Endothelial cell of umbilical vein (primary cell): ENCODE measurements around the gene IL17REL. TPM values are rescaled to one million over a fixed set of nuclear protein-coding genes. Genes with fewer than 3 reads are reported as not detected.

Experiments used
- BruUV-seq: library from RNA; stranded (reverse); fragments of 400-500 nt; replicated peaks from 2 replicates; lab custom pipeline; 2021; lab: Mats Ljungman, UMichigan
- CTCF ChIA-PET: fragments of 300-600, 350-600 bp; sonication (Branson Sonifier 250); formaldehyde crosslinking; loops from one replicate; lab custom pipeline; 2021; ENCODE audit warnings: antibody characterized with exemption, inconsistent platforms; lab: Charles Lee
- POLR2A ChIA-PET: fragments of 300-600, 350-600 bp; sonication (Branson Sonifier 250); formaldehyde crosslinking; loops from one replicate; lab custom pipeline; 2021; ENCODE audit warnings: antibody characterized with exemption, inconsistent platforms; lab: Charles Lee
- DNase-seq: peaks from one replicate; pipeline ENCODE4 v3.0.0-alpha.2; 2011; ENCODE audit warnings: low read depth, low spot score
- FAIRE-seq: peaks from 2 replicates; lab custom pipeline; 2011; peaks lifted over from hg19 to GRCh38; lab: Jason Lieb, UNC
- H2AFZ ChIP-seq: 2 replicates; pipeline ENCODE4 v1.6.0; 2012; ENCODE audit warnings: low read depth, low read length, control low read depth, inconsistent platforms
- H3K27ac ChIP-seq: 2 replicates; pipeline ENCODE4 v1.5.1; 2011; ENCODE audit warnings: low read depth, mild to moderate bottlenecking, control low read depth, low read length, moderate library complexity; ENCODE audit not compliant: insufficient read depth
- H3K27me3 ChIP-seq, 2 experiments: 2 replicates each; pipeline versions ENCODE4 v1.6.0 to v1.6.1; 2011; ENCODE audit warnings: low read length in 2 of 2, mixed read lengths in 1 of 2; ENCODE audit not compliant: control insufficient read depth in 2 of 2, insufficient read depth in 2 of 2
- H3K36me3 ChIP-seq, 2 experiments: 2 replicates in 1 of 2; 3 replicates in 1 of 2; pipeline ENCODE4 v1.5.1; 2011; ENCODE audit warnings: low read length in 2 of 2, mild to moderate bottlenecking in 1 of 2, moderate library complexity in 1 of 2; ENCODE audit not compliant: control insufficient read depth in 2 of 2, insufficient read depth in 2 of 2; ENCODE audit errors: extremely low read depth in 1 of 2
- H3K4me1 ChIP-seq: 3 replicates; pipeline ENCODE4 v1.5.1; 2011; ENCODE audit warnings: mild to moderate bottlenecking, low read length; ENCODE audit not compliant: control insufficient read depth, insufficient read depth; ENCODE audit errors: extremely low read depth
- H3K4me2 ChIP-seq: 2 replicates; pipeline ENCODE4 v1.6.1; 2011; ENCODE audit warnings: low read length, control low read depth, mixed read lengths; ENCODE audit not compliant: insufficient read depth
- H3K4me3 ChIP-seq, 3 experiments: fragments of 200-600 bp in 1 of 3; sonication (generic), shearing (Covaris generic) in 1 of 3; replicated peaks in 1 of 3; 2 replicates each; pipeline ENCODE4 v1.5.1; 2011 to 2016; ENCODE audit warnings: control low read depth in 3 of 3, low read length in 3 of 3, mild to moderate bottlenecking in 2 of 3, inconsistent platforms in 1 of 3, low read depth in 1 of 3, moderate library complexity in 1 of 3; ENCODE audit not compliant: insufficient read depth in 1 of 3
- H3K79me2 ChIP-seq: 2 replicates; pipeline ENCODE4 v1.6.0; 2012; ENCODE audit warnings: low read length, inconsistent platforms; ENCODE audit not compliant: control insufficient read depth, insufficient read depth
- H3K9ac ChIP-seq: replicated peaks from 2 replicates; pipeline ENCODE3; 2011; ENCODE audit warnings: low read length, control low read depth; ENCODE audit not compliant: insufficient read depth; ENCODE audit errors: extremely low read depth
- H3K9me1 ChIP-seq: replicated peaks from 3 replicates; pipeline ENCODE4 v1.6.0; 2011; ENCODE audit warnings: mild to moderate bottlenecking, low read length; ENCODE audit not compliant: control insufficient read depth, insufficient read depth; ENCODE audit errors: extremely low read depth
- H3K9me3 ChIP-seq: replicated peaks from 2 replicates; pipeline ENCODE4 v1.5.1; 2012; ENCODE audit warnings: low read length, inconsistent platforms; ENCODE audit not compliant: control insufficient read depth, insufficient read depth
- H4K20me1 ChIP-seq: replicated peaks from 2 replicates; pipeline ENCODE3; 2011; ENCODE audit warnings: mild to moderate bottlenecking, low read length; ENCODE audit not compliant: control insufficient read depth, insufficient read depth; ENCODE audit errors: extremely low read depth
- CTCF ChIP-seq, 2 donors: IDR thresholded peaks; 1 replicate in 1 of 2; 2 replicates in 1 of 2; pipeline ENCODE4 v1.5.1; 2011; ENCODE audit warnings: low read length in 2 of 2, mild to moderate bottlenecking in 2 of 2, moderate library complexity in 2 of 2, control low read depth in 1 of 2, inconsistent platforms in 1 of 2, low read depth in 1 of 2; ENCODE audit not compliant: insufficient read depth in 1 of 2; ENCODE audit errors: extremely low read depth in 1 of 2
- EZH2 ChIP-seq: IDR thresholded peaks from 2 replicates; pipeline ENCODE4 v1.6.1; 2012; ENCODE audit warnings: borderline replicate concordance, low read depth, mild to moderate bottlenecking, moderate library complexity, low read length, inconsistent platforms; ENCODE audit not compliant: severe bottlenecking
- FOS ChIP-seq: IDR thresholded peaks from 2 replicates; pipeline ENCODE4 v1.6.1; 2011; ENCODE audit warnings: mild to moderate bottlenecking, low read length, moderate library complexity, borderline replicate concordance; ENCODE audit not compliant: insufficient read depth
- GATA2 ChIP-seq: IDR thresholded peaks from 2 replicates; pipeline ENCODE4 v1.7.0; 2011; ENCODE audit warnings: low read depth, mild to moderate bottlenecking, moderate library complexity, mixed read lengths, low read length; ENCODE audit not compliant: insufficient read length, insufficient read depth
- JUN ChIP-seq: IDR thresholded peaks from 2 replicates; pipeline ENCODE4 v1.6.1; 2011; ENCODE audit warnings: borderline replicate concordance, low read depth; ENCODE audit not compliant: insufficient read length, insufficient read depth
- MAX ChIP-seq: IDR thresholded peaks from 2 replicates; pipeline ENCODE4 v1.6.1; 2011; ENCODE audit not compliant: insufficient read depth, insufficient read length
- MYC ChIP-seq: IDR thresholded peaks from one replicate; pipeline ENCODE4 v1.6.1; 2011; ENCODE audit warnings: mild to moderate bottlenecking, low read depth, low read length
- POLR2A ChIP-seq: IDR thresholded peaks from 2 replicates; pipeline ENCODE4 v1.6.1; 2012; ENCODE audit warnings: low read depth, mild to moderate bottlenecking, control low read depth, low read length
- POLR2AphosphoS5 ChIP-seq: IDR thresholded peaks from 2 replicates; pipeline ENCODE4 v1.6.1; 2012; ENCODE audit warnings: low read depth, mild to moderate bottlenecking, control low read depth, low read length, moderate library complexity; ENCODE audit not compliant: insufficient read depth
- dilution Hi-C: fragments of 300-500 bp; cut with MboI; formaldehyde crosslinking; loops from one replicate; pipeline ENCODE4 v1.15.0; 2019; ENCODE audit warnings: low sequenced_read_pairs; ENCODE audit not compliant: extremely low pct_ligation_motif_present
- intact Hi-C: fragments of 100-400 bp; cut with micrococcal nuclease; formaldehyde crosslinking; loops from one replicate; pipeline ENCODE4 v1.10.0; 2022
- polyA plus RNA-seq, 4 experiments: library from polyadenylated mRNA; depleted of rRNA in 3 of 4; stranded (reverse) in 3 of 4; unstranded in 1 of 4; fragments of >200 nt; gene quantifications; 2 replicates each; pipeline versions ENCODE4 v1.2.1 to v1.2.3, GENCODE V29; 2011 to 2012; ENCODE audit warnings: missing spikeins in 1 of 4
- total RNA-seq: library from RNA; stranded (reverse); gene quantifications from 2 replicates; pipeline ENCODE4 v1.2.3, GENCODE V29; 2021

Gene IL17REL
- total and polyA plus RNA-seq, 2 donors (not counting 3 experiments of a cell fraction or from before 2014, with no cell fraction given) = 0.06 to 0.15 TPM

GRCh38 chr22:50059881-50060262, 47.3 kb upstream of the IL17REL start:
- Histone ChIP-seq H3K9me3 (no peaks in the 10 kb centered on the region), H3K36me3 (no peaks in the 10 kb centered on the region), H2AFZ (no peak overlapping the region), H3K9me1 (no peaks in the 10 kb centered on the region), H3K4me1 (no peaks in the 10 kb centered on the region), H3K79me2 (no peaks in the 10 kb centered on the region), H3K4me3 (no peak overlapping the region), H3K4me2 (no peak overlapping the region), H4K20me1 (no peaks in the 10 kb centered on the region), H3K27me3 (peaks cover 10 to 19% of the 10 kb centered on the region in 2 experiments), H3K27ac (no peak overlapping the region), H3K9ac (no peak overlapping the region)
- DNase-seq (no peak), FAIRE-seq (no peak)
- intact Hi-C loops = no loop called here
- POLR2A ChIA-PET = no interaction called here
- dilution Hi-C loops = no loop called here
- TF ChIP-seq EZH2 = no peak
- TF ChIP-seq POLR2AphosphoS5 = no peak
- no peak for TF ChIP-seq CTCF (IDR thresholded peaks at IDR 0.05; ENCODE audit: extremely low read depth in 1 of 2, insufficient read depth in 1 of 2, low read depth in 1 of 2, low read length in 2 of 2)
- TF ChIP-seq FOS = no peak
- no peak for TF ChIP-seq MAX
- no peak for TF ChIP-seq MYC
- no peak for TF ChIP-seq GATA2
- TF ChIP-seq JUN = no peak
- TF ChIP-seq POLR2A = no peak
- BruUV-seq = no TSS peak
- CTCF ChIA-PET = interaction anchor here (0.9 to 2.5 kb wide), 6 partner anchors 9 to 129 kb away, joined by 3 to 9 read pairs (median 4); partner anchors contain the start of gene MLC1
